HG03108 (cell line): ENCODE data around the gene SLC22A17.
"Not testable (repeated sequence)": the region's sequence is repeated elsewhere in the genome, so short reads cannot be mapped to it uniquely, and the experiment has no call there.

Experiments
- ATAC-seq: cut with Tn5 transposase; IDR thresholded peaks from one replicate; pipeline ENCODE4 v1.9.1; 2021; ENCODE audit warnings: moderate library complexity; ENCODE audit not compliant: unreplicated experiment

SLC22A17 gene

DNA sequence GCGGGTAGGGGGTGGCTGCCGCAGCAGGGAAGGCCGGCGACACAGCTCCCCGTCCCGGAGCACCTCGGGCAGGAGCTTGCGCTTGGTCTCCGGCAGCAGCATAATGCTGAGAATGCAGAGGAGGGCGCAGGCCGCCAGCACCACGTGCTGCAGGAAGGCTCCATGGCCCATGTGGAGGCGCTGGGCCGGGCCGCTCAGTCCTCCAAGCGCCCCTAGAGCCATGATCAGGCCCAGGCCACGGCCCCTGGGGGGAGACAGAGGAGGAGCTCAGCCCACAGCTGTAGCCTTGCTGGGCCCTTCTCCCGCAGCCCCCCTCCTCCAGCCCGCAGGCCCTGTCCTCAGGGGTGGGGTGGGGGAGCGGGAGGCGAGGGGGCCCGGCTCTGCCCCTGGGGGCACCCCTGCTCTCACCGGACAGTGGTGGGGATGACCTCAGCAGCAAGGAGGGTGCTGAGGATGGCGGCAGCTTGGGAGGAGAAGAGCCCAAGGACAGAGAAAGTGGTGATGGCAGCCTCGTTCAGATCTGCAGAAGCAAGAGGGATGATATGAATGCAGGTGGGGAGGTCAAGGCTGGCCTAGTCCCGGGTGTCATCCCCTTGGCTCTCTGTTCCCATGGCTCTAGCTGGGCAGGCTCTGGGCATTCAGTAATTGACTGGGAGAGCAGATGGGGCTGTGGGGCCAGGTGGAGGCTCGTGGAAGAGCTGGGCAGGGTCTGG is 5.8 kb downstream of the SLC22A17 start:
- no peak for ATAC-seq

GRCh38 chr14:23345987-23346692 is 6.5 kb downstream of the SLC22A17 start:
- no peak for ATAC-seq

DNA sequence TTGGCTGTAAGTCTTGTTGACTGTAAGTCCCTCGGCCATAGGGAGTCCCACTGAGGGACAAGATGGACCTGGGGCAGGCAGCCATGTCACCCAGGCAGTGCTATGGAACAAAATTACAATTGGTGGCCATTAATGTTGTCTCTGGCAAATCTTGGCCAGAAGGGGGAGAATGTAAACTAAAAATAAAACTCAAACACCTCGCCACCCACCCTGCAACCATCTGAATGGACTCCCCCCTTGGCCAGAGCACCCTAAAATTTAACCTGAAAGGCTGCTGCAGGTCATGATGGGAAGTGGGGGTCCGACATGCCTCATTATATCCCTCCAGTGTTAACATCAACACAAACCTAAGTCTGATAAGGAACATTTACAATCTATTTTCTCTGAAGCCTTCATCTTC is 8.2 kb downstream of the SLC22A17 start:
- no peak for ATAC-seq

DNA sequence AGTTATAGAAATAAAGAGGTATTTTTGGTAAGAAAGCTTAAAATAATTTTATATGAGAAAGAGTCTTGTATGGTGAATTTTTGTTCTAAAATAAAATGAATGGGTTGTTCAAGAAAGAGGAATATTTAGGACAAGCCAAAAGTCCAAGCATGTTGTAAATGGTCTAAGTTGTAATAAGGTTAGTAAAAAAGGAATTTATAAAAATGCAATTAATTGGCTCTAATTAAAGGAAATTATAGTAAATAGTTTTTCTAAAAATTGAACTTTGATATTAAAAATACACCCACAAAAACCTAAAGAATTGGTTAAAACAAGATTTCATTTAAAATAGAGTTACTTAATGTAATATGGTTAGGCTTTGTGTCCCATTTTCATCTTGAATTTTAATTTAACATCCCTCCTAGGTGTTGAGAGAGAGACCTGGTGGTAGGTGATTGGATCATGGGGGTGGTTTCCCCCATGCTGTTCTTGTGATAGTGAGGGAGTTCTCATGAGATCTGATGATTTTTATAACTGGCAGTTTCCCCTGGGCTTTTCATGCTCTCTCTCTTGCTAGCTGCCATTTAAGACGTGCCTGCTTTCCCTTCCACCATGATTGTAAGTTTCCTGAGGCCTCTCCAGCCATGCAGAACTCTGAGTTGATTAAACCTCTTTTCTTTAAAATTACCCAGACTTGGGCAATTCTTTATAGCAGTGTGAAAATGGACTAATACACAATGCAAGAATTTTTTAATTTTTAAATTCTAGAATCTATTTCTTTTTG is 13.0 kb downstream of the SLC22A17 start:
- ATAC-seq = no peak

DNA sequence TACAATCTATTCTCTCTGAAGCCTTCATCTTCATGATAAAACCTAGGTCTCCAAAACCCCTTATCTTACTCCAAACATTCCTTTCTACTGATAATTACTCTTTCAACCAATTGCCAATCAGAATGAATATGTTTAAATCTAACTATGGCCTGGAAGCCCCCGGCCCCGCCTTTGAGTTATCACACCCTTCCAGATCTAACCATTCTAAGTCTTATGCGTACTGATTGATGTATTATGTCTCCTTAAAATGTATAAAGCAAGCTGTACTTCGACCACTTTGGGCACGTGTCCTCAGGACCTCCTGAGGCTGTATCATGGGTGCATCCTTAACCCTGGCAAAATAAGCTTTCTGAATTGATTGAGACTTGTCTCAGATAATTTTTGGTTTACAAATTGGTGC is 17.1 kb downstream of the SLC22A17 start:
- no peak for ATAC-seq

DNA sequence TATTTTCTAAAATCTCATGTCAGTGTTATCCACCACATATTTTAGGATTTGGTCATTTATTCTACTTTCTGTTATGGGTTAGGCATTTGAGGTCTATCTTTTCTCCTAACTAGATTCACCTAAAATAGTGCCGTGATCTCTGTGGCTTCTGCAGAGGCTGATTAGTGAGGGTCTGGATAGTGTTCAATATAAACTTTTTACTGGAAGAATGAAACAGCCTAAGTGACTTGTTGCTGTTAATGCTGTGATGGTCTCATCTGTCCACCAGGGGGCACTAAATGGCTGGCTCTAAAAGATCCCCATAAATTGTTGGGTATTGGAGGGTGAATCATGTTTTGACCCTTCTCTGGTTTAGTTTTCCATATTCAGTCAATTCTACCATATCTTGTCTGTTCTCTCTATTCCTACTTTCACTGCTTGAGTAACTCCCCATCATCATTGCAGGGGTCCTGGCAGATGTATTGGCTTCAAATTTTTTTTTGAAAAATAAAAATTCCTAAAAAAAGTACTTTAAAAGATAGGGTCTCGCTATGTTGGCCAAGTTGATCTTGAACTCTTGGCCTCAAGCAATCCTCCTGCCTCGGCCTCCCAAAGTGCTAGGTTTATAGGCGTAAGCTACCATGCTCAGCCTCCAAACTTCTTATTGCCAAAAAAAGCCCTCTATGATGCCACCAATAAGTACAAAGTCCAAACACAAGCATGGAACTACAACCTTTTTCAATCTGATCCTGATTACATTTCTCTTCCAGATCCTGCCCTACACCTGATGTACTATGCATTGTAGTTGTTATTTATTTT is 24.5 kb downstream of the SLC22A17 start:
- no peak for ATAC-seq

GRCh38 chr14:23326491-23327332 is 26.0 kb downstream of the SLC22A17 start:
- ATAC-seq = no peak

- not testable (repeated sequence) for ATAC-seq
Measured at GRCh38 chr14:23325746-23326145, 26.9 kb downstream of the SLC22A17 start.

GRCh38 chr14:23324993-23325392 is 27.7 kb downstream of the SLC22A17 start:
- no peak for ATAC-seq

GRCh38 chr14:23324455-23324846 is 28.2 kb downstream of the SLC22A17 start:
- no peak for ATAC-seq

- no peak for ATAC-seq
Measured at GRCh38 chr14:23323838-23324454, 28.7 kb downstream of the SLC22A17 start.

DNA sequence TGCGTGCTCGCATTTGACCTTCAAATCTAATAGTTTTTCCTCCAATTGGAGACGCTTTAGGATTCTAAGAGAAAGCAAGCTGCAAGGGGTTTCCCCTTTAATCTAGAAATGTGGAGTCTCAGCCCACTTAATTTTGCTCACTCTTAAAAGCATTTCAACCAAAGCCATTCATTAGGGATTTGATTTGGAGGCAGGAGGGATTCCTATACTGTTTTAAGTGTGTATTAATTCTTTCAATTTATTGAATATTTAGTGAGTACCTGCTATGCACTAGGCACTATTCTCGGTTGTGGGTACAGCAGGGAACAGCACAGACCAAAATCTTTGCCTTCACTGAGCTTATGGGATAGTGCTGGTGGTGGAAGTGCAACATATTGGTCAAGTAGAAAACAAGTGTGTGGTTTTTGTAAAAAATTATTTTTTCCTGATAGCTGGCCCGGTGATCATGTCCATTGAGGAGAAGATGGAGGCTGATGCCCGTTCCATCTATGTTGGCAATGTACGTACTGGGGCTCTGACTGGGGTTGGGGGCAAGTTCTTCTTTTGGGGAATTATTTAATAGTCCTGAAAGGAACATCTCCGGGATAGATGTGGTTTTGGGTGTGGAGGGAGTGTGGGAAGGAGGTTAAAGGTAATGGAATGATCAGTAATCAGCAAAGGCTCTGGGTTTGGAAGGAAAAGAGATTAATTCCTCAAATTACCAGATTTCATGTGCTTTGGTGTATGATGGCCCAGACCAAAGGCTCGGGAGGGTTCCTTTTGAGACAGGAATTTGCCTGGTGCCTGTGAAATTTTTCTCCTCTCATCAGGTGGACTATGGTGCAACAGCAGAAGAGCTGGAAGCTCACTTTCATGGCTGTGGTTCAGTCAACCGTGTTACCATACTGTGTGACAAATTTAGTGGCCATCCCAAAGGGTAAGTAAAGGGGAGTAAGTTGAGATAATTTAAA is 29.8 kb downstream of the SLC22A17 start:
- ATAC-seq = no peak

GRCh38 chr14:23321572-23322547 is 30.8 kb downstream of the SLC22A17 start:
- peak; percentile 6 for ATAC-seq

- ATAC-seq = peak; percentile 85
Measured at GRCh38 chr14:23320584-23321571, 31.8 kb downstream of the SLC22A17 start, which contains the start of gene PABPN1. PABPN1 (plus strand) TSS chr14:23321457; CDS start chr14:23321470, 13 bp downstream.

- ATAC-seq = no peak
Measured at GRCh38 chr14:23319746-23320583, 32.7 kb downstream of the SLC22A17 start.
